ENCODE results near the gene SPECC1L.
"Not testable (repeated sequence)": the region's sequence is repeated elsewhere in the genome, so short reads cannot be mapped to it uniquely, and the experiment has no call there.

The SPECC1L gene, protein sequence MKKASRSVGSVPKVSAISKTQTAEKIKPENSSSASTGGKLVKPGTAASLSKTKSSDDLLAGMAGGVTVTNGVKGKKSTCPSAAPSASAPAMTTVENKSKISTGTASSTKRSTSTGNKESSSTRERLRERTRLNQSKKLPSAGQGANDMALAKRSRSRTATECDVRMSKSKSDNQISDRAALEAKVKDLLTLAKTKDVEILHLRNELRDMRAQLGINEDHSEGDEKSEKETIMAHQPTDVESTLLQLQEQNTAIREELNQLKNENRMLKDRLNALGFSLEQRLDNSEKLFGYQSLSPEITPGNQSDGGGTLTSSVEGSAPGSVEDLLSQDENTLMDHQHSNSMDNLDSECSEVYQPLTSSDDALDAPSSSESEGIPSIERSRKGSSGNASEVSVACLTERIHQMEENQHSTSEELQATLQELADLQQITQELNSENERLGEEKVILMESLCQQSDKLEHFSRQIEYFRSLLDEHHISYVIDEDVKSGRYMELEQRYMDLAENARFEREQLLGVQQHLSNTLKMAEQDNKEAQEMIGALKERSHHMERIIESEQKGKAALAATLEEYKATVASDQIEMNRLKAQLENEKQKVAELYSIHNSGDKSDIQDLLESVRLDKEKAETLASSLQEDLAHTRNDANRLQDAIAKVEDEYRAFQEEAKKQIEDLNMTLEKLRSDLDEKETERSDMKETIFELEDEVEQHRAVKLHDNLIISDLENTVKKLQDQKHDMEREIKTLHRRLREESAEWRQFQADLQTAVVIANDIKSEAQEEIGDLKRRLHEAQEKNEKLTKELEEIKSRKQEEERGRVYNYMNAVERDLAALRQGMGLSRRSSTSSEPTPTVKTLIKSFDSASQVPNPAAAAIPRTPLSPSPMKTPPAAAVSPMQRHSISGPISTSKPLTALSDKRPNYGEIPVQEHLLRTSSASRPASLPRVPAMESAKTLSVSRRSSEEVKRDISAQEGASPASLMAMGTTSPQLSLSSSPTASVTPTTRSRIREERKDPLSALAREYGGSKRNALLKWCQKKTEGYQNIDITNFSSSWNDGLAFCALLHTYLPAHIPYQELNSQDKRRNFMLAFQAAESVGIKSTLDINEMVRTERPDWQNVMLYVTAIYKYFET

DNA sequence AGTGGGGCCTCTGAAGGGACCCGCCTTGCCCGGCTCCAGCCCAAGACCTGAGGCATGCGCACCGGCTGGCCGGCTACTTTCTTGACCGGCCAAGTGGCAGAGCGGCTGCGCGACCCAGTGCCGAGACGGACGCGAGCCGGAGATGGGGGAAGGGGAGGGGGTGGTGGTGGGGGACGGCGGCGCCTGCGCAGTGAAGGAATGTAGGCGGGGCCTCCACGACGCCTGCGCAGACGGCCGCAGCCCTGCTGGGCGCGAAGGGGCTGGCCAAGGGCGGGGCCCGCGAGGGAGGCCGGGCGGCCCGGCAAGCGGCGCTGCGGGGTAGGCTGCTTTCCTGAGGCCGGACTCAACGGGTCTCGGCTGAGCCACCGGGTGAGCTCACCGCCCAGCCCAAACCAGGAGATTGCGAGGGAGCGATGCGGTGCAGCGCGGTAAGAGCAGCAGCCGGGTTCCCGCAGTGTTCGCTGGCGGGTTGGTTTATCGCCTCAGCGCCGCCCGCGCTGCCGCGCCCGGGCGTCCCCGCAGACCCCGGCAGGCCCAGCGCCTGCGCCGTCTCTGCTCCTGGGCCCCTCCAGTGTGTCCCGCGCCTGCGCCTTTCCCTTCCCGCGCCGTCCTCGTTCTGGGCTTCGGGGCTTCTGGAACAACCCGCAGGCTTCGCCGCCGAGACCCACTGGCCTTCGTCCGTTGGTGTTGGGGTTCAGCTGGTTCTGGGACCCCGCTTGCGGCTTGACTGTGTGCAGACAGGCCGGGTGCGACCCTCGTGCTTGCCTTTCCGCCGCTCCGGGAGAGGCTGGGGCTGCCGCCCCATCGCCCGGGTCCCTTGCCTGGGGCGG, at the start of gene SPECC1L:
Gene SPECC1L (plus strand): TSS at position 276 of the 830 bp plus-strand sequence. CDS start 31,401 bp downstream, outside the sequence.
- peak; percentile 97 for DNase-seq (ENCODE audit: low spot score)

DNA sequence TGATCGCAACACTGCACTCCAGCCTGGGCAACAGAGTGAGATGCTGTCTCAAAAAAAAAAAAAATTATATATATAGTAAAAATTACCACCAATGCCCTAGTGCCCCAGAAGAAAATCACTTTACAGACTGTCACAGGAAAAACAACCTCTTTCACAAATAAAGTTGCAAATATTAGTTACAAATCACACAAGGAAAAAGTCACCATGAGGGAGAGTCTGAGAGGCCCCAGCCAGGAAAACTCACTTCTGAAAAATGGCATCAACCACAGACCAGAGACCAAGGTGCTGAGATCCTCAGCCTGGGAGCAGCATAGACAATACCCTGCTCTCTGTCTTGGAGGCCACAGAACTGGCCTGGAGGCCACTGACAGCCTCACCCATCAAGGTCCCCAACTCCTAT, 46.2 kb upstream of the SPECC1L start:
- DNase-seq (ENCODE audit: low spot score) = no peak

DNA sequence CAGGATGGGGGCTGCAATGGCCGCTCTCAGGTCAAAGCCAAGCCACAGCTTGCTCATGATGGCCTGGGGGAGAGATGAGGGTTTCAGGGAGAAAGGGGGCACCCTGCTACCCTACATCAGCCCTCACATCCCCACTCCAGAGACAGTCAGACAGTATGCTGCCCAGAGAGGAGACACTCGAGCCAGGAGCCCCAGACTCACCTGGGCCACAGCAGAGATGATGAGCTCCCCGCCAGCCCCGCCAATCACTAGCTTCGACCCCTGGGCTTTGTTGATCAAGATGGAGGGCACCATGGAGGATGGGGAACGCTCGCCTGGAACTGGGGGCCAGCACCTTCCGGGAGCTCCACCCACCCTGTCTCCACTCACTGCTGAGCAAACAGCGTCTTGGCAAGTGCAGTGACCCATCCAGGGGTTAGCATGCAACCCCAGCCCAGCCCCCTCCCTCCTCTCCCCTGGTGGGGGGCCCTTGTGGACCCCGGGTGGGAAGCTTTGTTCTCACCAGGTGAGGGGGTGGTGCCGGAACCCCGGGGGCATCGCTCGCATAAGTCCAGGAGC, 45.5 kb upstream of the SPECC1L start:
- no peak for DNase-seq (ENCODE audit: low spot score)

DNA sequence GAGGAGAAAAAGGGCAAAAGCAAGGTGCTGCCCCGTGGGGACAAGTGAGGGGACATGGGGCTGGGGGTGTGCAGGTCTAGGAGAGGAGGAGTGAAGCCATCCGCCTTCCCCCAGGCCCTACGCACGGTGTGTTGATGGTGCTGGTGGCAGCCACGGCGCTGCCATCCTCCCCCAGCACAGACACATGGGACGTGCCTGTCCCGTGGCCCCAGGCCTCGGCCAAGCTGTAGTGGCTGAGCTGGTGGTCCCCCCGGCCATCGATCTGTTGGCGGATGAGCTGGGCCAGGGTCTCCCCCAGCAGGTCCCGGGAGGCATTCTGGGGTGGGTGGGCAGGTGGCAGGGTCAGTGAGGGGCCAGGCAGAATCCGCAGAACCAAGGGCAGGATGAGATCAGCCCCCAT, 44.7 kb upstream of the SPECC1L start:
- no peak for DNase-seq (ENCODE audit: low spot score)

DNA sequence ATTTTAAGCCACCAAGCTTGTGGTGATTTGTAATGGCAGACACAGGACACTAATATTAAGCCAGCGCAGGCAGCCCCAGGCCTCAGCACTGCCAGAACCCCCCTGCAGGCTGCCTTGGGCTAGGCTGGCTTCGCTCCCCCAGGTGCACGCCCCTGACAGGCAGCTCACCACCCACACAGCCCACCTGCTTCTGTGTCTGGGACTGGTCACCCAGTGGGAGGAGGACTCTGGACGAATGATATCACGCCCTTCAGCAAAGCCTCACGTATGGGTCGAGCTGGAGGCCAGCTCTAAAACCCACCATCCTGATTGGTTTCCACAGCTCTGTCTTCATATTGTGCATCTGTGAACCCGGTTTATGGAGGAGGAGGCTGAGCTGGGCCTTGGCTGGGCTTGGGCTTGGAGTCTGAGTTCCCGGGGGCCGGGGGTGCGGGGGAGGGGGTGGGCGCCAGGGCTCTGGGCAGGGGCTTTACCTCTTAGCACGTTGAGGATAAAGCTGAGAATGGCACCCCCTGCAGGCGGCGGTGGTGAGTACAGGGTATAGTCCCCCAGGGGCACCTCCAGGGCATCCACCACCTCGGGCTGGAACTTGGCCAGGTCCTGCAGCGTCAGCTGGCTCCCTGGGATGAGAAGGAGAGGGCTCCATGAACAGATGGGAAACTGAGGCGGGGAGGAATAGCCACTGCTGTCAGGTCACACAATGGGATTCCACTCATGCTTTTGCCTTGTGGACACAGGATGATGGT, 39.5 kb upstream of the SPECC1L start:
- DNase-seq (ENCODE audit: low spot score) = no peak

DNA sequence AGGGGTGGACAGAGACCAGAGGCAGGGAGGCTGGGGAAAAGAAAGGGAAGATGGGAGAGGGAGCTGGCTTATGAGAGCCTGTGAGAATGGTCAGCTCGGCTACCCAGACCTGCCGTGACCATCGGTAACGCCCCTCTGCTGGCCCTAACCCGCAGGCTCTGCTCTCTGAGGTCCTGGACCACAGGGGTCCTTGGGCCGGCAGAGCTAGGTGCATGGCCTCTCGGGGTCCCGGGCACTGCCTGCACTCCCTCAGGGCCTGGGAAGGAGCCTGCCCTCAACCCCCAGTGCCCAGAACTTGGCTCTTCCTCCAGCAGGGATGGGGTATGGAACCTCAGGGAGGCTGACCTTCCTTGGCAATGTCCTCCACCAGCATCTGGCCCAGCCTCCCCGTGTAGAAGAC, 38.9 kb upstream of the SPECC1L start:
- DNase-seq (ENCODE audit: low spot score) = no peak

DNA sequence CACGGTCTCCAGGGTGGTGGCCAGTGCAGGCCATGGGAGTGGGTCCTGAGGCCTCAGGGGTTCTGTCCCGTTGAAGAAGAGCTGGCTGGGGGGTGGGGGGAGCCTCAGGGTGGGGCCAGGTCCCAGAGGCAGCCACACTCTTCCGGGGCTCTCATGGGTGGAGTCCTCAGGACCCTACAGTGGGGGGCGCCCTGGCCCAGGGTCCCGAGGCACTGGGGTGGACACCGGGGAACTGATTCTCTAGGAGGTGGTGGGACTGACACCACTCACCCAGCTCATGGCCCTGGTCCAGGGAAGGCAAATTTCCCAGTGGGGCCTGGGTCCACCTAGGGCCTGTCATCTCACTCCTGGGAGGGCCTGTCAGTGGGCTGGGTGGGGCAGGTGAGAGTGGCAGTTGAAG, 38.5 kb upstream of the SPECC1L start:
- DNase-seq (ENCODE audit: low spot score) = no peak

DNA sequence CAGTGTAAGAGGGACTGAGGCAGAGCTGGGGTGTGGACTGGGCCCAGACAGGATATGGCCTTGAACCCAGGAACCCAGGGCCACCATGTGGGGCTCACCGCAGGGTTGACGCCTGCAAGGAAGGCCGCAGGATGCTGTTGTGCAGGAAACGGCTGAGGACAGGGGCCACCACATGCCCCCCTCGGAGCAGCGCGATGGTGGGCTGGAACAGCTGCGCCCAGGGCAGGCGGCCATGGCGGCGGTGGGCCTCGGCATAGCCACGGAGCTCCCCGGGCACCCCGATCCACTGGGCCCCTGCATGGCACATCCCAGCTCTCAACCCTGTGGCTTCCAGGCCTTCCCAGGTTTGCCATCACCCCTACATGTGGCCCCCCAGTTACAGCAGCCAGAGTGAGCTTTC, 37.9 kb upstream of the SPECC1L start:
- DNase-seq (ENCODE audit: low spot score) = no peak

DNA sequence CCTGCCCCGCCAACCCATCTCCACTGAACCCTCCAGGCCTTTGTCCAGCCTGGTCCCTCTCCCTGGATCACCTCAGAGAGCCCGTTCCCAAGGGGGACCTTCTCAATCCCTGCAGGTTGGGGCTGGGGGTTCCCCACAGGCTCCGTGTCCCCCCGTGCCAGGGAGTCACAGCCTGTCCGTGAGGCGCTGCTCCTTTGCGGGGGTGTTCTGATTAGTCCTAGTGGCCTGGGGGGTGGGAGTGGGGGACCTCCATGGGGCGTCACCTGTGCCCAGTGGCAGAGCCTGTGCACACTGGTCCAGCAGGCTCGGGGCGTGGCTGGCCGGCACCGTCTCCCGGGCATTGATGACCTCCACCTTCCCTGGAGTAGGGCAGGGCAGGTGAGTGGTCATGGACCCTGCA, 37.4 kb upstream of the SPECC1L start:
- DNase-seq (ENCODE audit: low spot score) = no peak

DNA sequence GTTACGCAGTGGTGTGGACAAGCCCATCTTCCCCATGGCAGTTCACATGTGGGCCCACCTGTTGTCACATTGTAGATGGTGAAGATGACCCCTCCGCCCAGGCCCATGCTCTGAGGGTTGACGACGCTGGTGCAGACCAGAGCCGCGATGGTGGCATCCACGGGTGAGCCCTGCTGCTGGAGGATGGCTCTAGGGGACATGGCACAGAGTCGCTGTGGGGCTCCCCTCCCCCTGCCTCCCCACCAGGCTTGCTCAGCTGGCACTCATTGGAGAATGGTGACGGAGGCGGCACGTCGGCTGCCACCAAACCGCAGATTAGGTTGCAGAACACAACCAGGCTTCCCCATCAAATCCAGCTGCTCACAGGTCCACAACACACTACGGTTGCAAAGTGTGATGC, 36.8 kb upstream of the SPECC1L start:
- DNase-seq (ENCODE audit: low spot score) = no peak

DNA sequence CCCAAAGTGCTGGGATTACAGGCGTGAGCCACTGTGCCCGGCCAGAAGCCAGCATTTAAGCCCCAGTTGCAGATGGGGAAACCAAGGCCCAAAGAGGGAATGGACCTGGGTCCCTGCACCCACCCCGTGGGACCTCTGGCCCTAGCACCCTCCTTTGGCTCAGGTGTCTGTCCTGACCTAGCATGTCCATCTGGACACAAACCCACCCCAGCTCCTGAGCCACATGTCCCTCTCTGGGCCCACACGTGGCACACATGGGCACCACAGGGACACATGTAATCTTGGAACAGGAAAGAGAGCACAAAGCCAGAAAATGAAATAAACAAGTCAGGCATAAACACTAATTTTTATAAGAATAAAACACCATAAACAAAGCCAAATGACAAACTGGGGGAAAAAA, 35.3 kb upstream of the SPECC1L start:
- DNase-seq (ENCODE audit: low spot score) = no peak

DNA sequence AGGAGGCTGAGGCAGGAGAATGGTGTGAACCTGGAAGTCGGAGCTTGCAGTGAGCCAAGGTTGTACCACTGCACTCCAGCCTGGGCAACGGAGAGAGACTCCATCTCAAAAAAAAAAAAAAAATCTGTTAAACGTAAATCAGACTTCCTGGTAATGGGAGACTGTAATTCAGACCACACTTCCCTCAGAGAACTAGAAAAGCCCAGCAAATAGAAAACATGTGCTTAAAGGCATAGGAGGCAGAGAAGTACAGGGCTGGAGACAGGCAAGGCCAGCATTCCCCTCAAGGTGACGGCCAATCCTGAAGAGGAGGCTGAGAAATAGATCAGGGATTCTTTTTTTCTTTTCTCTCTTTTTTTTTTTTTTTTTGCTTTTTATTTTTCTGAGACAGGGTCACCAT, 34.0 kb upstream of the SPECC1L start:
- DNase-seq (ENCODE audit: low spot score) = no peak

DNA sequence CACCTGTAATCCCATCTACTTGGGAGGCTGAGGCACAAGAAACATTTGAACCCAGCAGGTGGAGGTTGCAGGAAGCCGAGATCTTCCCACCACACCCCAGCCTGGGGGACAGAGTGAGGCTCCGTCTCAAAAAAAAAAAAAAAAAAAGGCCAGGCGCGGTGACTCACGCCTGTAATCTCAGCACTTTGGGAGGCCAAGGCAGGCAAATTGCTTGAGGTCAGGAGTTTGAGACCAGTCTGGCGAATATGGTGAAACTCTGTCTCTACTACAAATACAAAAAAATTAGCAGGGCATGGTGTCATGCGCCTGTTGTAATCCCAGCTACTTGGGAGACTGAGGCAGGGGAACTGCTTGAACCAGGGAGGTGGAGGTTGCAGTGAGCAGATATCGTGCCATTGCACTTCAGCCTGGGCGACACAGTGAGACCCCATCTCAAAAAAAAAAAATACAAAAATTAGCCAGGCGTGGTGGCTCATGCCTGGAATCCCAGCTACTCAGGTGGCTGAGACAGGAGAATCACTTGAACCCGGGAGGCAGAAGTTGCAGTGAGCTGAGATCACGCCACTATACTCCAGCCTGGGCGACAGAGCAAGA, 32.4 kb upstream of the SPECC1L start:
- not testable (repeated sequence) for DNase-seq (ENCODE audit: low spot score)

DNA sequence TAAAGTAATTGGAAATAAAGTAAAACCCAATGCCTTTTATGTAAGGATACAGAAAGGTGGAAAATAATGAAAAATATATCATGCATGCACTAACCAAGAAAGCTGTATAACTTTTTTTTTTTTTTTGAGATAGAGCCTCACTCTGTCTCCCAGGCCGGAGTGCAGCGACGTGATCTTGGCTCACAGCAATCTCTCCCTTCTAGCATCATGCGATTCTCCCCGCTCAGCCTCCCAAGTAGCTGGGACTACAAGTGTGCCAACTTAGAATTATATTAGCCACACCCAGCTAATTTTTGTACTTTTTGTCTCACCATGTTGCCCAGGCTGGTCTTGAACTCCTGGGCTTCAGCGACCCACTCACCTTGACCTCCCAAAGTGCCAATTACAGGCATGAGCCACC, 30.2 kb upstream of the SPECC1L start:
- no peak for DNase-seq (ENCODE audit: low spot score)

DNA sequence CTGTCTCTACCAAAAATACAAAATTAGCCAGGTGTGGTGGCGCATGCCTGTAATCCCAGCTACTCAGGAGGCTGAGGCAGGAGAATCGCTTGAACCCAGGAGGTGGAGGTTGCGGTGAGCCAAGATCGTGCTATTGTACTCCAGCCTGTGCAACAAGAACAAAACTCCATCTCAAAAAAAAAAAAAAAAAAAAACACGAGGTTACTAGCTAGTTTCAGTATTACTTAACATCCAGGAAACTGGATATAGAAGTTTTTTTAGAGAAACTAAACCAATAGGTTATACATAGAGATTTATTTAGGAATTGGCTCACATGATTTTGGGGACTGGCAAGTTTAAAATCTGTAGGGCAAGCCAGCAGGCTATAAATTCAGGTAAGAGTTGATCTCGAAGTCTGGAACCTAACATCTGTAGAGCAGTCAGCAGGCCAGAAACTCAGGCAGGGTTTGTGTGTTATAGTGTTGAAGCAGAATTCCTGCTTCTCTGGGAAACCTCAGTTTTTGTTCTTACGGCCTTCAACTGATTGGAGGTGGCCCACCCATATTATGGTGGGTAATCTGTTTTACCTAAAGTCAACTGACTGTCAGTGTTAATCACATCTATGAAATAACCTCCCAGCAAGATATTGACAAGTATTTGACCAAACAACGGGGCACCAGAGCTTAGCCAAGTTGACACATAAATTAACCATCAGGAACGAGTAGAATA, 29.5 kb upstream of the SPECC1L start:
- not testable (repeated sequence) for DNase-seq (ENCODE audit: low spot score)

DNA sequence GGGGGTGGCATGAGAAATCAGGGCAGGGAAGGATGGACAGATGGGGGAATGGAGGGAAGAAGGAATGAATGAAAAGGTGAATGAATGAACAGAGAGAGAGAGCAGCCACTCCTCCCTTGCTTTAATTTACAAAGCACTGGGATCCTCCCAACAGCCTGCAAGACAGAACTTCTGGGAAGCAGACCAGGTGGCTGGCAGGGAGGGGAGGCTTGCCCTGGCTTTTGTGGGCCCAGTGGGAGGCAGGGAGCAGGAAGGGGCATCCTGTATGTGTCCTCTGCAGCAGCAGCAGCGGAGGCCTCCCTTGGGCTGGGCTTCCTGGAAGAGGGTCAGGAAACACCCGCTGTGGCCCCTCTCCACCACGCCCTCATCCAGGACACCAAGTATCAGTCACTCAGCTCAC, 27.2 kb upstream of the SPECC1L start:
- DNase-seq (ENCODE audit: low spot score) = not testable (repeated sequence)

DNA sequence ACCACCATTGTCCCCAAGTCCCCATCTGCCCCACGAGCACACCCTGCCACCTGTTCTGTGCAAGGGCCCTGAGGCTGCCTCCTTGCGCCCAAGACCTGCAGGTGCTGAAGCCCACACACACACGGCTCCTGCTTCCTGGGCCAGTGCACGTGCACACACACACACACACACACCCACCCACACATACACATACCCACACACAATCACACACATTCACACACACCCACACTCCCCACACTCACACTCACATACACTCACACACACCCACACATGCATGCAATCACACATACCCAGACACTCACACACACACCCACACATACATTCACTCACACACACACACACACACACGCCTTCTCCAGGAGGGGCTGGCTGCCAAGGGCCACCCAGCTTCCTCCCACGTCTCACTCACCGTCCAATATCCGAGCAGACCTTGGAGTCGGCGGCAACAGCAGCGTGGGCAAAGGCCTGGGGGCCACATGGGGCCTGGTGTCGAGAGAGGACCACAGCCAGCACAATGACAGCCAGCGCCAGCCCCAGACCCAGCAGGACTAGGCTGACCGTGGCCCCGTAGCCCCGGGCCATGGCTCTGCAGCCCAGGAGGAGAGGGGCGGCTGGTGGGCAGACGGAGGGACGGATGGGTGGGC, 26.4 kb upstream of the SPECC1L start:
- no peak for DNase-seq (ENCODE audit: low spot score)

DNA sequence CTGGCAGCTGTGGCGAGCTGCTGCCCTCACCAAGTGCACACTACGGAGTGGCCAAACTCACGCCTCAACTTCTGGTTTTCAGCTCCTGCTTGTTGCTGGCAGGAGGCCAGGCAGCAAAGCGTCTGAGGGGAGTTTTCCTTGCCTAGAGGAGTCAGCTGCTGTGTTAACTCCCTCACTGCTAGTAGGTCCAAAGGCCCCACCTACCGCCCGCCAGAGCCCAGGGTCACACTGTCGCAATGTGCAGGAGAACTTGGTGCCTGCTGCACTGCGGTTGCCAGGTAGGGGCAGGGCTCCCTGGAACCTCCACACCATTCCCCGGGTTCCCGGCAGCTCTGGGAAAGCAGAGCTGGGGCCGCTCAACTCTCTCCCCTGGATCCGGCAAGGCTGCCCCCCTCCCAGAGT, 25.6 kb upstream of the SPECC1L start, which contains the start of gene GGT5:
Gene GGT5 (minus strand): TSS at position 53 of the 402 bp plus-strand sequence. CDS start 357 bp downstream, outside the sequence.
- not testable (repeated sequence) for DNase-seq (ENCODE audit: low spot score)

Data from hepatic stellate cell (primary cell).